ENCODE measurements around the gene FCAMR.

The FCAMR gene, protein sequence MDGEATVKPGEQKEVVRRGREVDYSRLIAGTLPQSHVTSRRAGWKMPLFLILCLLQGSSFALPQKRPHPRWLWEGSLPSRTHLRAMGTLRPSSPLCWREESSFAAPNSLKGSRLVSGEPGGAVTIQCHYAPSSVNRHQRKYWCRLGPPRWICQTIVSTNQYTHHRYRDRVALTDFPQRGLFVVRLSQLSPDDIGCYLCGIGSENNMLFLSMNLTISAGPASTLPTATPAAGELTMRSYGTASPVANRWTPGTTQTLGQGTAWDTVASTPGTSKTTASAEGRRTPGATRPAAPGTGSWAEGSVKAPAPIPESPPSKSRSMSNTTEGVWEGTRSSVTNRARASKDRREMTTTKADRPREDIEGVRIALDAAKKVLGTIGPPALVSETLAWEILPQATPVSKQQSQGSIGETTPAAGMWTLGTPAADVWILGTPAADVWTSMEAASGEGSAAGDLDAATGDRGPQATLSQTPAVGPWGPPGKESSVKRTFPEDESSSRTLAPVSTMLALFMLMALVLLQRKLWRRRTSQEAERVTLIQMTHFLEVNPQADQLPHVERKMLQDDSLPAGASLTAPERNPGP

DNA sequence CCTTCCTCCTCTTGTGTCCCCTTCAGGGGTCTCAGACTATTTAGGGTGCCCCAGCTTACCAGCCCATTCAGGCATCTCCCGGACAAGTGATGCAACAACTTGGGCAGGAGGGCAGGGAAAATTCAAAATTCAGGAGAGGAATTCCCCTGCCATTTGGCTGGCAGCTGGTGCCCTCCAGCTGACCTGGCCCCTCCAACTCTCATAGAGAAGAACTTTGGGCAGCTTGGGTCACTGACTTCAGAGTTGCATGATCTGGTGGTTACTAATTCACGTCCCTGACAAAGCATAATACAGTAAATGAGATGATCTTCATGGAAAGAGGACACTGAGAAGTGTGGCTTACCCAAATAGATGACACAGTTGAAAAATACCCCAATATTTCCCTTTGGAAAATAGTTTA lies at the start of gene FCAMR:
TSS of gene FCAMR (minus strand) at position 15 of the 400 bp plus-strand sequence. CDS start 335 bp downstream, outside the sequence.
- DNase-seq = no peak

DNA sequence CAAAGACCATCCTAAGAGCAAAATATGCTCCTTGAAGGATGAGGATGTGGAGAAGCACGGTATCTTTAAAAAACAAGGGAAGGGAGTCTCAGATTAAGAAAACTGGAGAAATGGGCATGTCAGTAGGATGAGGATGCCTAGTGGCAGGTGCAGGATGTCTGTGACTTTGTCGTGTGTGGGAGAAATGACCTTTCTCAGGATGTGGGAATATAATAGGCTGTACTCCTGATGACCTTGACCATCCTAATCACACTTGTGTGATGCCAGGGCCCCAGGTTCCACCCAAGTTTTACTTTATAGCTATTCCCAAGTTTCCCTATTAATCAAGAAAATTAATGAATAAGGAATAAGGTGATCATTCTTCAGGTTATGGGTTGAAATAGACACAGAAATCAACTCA lies 49.4 kb upstream of the FCAMR start:
- DNase-seq = no peak

DNA sequence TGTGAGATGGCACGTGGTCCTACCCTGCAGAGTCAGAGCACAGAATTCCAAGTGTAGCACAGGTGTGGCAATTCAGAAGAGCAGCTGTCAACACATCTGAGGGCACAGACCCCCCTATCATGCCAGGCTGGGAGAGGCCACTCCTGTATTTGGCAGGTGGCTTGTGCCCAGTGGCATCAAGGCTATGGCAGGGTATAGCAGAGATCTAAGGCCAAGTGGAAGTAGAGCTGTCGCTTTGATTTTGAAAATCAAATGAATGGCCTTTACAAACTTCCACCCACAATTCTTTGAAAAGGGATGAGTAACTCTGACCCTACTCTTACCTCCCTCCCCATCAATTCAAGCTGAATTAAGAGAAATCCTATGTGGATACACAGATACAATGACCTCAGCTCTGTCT lies 48.9 kb upstream of the FCAMR start:
- DNase-seq = no peak

DNA sequence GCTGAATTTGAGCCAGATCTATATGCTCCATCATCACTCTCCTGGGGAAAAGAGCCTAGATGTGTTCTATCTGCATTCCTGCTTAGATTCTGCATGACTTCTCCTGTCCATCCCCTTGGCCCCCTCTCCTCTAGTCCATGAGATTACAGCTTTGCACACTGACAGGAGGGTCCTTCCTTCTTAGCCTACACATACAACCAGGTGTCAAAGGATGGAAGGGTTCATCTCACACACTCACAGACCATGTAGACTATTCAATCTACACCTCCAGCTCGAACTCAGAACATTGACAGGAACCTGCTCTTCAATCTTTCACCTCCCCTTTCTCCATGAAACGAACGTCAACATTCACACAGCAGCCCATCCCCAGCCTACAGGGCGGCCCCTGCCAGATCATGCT lies 48.4 kb upstream of the FCAMR start:
- no peak for DNase-seq

DNA sequence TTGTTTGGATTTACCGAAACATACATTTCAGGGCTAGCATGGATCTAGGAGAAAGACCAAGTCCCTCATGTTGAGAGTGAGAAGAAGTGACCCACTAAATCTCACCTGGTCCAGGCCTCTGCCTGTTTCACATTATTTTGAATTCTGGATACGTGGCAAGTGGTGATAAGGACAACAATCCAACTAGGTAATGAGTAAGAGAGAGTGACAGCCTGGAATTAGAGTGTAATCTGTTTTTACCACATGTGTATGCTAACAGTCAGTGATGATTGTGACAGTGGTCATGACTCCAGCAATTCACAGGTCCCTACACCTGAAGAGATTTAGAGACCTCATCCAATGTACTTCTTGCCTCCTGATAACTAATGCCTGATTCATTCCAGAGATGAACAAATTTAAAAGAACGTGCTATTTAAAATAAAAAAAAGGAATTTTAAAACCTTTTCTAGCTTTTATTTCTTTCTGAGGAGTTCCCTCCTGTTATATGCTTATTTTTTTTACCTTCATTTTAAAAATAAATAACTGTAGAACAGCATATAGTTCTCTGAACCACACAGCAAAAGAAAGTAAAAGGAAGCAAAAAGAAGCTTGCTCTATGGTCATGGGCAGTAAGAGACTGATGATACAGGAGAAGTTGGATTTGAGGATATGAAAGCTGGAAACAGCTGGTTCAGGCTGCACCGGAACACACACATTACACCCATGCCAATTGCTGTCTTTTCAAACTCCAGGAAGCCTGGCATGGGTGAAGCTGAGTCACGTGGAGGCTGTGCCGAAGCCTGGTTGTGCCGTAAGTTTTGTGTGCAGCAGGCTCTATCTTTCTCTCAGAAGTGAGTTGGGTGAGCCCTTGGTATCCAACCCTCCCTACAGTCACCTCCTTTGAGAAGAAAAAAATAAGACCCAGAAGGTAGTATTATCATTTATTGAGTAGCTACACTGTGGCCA lies 47.6 kb upstream of the FCAMR start:
- DNase-seq = peak in 5 of 51 donors; percentile 6 to 32 (median 22)

DNA sequence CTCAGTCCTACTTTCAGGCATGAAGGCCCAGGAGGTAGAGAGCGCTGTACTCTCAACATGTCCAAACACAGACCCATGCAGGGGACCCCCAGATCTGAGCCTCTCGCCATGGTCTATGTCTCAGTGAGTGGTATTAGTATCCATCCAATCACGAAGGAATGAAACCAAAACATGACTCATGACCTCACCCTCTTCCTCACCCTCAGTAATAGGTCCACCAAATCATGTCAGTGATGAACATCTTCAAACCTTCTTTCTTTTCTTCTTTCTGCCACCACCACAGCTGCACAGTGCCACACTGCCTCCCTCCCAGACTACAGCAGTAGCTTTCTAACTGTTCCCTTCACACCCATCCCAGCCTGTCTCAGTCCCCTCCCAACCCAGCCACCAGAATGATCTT lies 45.5 kb upstream of the FCAMR start:
- no peak for DNase-seq

DNA sequence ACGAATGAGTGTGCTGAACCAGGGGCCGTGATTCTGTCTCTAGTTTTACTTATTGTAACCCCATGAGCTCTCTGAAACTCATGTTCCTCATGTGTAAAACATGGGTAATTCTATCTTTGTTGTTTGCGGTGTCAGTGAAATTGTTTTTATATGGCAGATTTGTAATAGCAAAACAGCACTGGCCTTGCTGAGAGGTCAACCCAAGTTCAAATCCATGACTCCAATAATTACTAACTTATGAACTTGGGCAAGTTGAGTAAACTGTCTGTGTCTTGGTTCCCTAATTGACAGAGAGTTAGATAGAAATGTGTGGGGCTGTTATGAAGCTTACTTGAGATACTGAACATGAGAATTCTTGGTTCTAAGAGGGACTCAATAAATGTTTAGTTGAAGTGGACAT lies 44.5 kb upstream of the FCAMR start:
- no peak for DNase-seq

DNA sequence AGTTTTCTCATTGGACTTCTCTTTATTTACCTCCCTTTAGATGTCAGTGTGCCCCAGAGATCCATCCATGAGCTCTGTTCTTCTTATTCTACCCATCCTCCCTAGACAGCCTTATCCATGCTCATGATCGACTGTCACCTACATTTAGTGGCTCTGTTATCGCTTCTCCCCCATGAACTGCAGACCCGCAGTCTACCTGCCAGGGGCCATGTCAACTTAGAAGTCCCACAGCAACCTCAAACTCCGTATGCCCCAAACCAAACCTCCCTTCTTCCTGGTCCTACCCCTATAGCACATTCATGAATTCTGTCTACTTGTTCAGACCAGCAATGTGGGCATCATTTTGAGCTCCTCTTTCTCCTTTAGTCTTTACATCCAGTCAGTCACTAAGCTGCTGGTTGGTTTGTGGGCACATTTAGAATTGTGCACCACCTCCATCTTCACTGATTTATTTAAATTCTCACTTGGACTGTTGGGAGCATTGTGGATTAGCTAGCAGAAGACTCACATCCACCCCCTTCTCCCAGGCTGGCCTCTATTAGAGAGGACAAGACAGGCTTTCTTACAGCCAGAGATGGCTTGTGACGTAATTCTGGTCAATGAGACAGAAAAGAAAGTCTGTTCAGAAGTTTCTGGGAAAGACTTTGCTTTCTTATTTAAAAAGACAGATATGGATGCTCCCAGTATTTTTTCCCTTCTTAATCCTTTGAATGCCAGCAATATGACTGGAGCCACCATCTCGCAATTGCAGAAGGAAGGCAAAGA lies 43.2 kb upstream of the FCAMR start:
- no peak for DNase-seq

DNA sequence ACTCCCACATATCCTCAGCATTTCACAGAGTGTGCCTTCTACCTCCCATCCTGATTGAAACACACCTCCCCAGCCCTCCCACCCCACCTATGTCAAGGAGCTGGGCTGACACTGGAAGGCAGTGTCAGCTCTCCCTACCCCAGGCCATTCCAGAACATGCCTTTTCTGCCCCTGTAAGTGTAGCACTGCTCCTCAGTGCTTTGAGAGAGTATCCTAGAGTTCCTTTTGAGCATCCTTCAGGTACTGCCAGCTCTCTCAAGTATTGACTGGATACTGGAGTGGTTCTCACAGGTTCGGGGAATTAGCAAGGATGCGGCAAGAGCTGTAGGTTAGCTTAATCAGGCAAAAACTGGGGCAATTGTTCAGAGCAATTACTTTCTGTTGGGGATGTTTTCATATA lies 40.5 kb upstream of the FCAMR start:
- no peak for DNase-seq

DNA sequence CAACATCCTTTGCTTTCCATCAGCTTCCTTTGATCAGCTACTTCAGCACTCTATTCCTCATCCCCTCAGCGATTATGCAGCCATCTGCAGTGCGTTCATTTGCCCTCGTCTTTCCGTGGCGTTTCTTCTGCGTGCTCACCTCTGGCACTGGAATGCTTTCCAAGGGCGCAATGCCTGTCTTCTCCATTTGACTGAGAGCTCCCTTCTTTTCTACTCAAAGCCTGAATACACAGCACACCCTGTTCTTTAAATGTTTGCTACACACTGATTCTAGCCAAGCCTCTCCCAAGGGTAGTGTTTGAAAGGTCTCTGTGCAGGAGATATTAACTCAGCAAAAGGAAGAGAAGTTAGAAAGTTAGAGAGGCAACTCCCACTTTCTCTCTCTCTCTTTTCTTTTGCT lies 39.7 kb upstream of the FCAMR start:
- DNase-seq = no peak

DNA sequence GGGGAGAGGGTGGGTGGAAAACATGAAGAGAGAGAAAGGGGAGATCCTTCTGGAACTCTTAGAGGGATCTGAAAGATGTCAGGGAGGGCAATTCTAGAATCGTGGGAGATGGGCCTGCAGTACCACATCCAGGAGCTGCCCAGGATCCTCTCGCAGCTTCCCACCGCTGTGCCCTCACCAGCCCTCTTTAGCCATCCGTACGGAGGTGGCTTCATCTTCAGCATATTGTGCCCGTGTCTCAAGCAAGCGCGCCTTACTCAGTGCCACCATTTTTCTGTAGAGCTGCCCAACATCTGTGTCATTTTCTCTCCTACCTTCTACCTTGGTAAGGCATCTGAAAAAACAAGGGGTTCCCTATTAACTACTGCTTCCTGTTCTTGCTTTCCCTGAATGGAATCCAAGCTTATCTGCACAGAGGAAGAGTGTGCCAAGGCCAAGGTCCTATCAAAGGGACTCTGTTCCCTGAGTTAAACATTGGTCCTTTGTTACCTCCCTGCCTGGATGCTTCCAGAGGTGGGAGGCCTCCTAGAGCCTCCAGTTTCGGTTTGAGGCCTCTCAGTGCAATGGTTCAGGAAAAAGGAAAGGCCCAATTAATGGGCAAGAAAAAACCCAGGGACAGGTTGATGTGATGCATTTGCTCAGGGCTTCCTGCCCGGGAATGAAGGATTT lies 39.1 kb upstream of the FCAMR start:
- DNase-seq = no peak

DNA sequence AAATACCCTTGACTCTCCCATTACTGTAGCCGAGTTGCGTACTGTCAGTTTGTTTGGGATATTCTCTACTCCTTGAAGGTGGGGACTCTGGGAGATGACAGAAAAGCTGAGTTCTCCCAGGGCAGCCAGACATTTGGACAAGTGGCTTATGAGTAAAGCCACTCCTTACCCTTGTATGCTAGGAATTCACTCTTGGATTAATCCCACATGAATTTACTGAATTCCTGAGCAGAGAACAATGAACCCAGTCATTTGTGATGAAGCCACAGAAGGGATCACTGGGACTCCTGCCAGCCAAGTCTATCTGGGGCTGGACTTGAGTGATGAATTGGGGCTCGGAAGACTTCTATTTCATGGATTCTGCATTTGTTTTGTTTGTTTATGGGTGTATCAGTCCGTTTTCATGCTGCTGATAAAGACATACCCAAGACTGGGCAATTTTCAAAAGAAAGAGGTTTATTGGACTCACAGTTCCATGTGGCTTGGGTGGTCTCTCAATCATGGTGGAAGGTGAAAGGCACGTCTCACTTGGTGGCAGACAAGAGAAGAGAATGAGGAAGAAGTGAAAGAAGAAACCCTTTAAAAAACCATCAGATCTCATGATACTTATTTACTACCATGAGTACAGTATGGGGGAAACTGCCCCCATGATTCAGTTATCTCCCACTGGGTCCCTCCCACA lies 37.2 kb upstream of the FCAMR start:
- no peak for DNase-seq

DNA sequence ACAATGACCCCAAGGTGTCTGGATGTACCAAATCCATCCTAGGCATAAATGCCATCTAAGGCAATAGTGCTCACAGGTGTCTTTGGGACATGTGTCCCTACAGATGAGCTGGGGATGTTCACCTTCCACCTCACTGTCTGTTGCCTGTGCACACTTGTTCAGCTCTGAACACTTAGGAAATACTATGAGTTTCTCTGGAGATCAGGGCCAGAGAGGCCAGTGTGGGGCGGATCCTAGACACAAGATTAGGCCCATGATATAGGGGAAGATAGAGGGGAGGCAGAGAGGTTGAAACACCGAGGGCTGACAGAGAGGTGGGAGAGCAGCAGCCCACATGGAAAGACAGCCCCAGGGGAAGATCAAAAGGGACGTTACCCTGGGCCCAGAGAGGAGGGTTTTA lies 36.7 kb upstream of the FCAMR start:
- DNase-seq = no peak

DNA sequence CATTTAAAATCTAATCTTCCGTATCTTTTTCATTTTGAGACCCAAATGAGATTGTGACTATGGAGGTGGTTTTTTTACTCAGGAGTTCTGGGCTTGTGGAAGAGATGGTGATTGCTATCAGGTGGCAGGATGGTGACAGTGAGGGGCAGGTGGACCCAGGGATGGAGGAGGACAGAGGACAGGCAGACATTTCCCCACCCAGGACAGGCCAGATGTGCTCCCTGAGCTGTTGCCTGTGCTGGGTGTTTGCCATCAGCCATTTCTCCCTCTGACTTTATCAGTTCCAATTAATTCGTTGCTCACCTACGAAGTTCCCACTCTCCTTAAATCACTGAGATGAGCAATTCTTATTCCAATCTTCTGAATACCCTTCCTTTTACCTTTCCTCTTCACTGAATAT lies 35.8 kb upstream of the FCAMR start:
- no peak for DNase-seq

DNA sequence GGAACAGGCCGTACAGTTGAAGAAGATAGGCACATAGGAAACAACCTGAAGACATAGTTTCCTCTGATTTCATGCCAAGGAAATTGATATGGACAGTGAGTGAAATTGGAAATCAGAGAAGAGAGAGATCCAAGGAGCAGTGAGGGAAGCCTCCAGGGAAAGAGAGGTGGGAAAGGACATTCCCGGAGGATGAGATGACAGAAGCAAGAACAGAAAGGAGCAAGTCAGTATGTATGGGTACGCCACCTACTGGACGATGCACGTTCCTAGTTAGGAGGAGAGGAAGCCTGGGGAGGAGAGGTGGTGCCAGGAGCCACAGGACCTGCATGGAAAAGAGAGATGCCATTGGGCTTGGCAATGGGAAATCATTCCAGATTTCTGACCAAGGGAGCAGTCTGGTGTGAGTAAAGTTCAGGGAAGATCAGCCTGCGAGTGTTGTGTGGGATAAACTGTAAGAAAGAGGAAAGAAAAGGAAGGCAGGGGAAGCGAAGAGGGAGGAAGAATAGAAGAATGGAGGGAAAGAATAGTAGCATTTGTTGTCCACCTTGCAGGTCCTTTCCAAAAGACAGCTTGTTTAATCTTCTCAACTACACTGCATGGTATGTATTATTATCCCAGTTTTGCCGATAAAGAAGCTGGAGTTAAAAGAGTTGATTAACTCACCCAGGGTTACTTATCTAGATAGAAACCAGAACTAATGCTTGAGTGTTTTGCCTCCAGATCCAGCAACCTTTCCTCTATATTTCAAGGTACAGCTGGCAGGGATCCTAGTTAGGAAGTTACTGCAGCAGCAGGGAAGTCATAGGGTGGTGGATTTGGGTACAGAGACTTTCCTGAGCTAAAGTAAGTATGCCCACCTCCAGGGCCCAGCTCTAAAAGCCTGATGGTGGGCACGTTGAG lies 34.9 kb upstream of the FCAMR start:
- peak in 12 of 51 donors; percentile 6 to 31 (median 12) for DNase-seq

DNA sequence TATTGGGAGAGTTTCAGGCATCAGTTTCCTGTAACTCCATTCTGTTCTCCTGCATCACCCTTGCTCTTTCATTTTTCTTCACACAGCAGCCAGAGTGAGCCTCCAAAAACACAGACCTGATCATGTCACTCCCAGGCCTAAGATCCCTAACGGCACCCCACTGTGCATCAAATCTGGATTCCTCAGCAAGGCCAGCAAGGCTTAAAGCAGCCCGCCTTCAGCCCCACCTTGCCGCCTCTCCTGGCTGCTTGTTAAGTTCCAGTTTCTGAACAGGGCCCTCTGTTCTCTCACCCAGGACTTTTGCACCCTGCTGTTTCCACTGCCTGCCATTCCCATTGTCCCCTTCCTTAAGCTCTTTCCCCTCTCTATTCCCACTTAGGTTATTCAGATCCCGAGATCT lies 33.0 kb upstream of the FCAMR start:
- no peak for DNase-seq

DNA sequence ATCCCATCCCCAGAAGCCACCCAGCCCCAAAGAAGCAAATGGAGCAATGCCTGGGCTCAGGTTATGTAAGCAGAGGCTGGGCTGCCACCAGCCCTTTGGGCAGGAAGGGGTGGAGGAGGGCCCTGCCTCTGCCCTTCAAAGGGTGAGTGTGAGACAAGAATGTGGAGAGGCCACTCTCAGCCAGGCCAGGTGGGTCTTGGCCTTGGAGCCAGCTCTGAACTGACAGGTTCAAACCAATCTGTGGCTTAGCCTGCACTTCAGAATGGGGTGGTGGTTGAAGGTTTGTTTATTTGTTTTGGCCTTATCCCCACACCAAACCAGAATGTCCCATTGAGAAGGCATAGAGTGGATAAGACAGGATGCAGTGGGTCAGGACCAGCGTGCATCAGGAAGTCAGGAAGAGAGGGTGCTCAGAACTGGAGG lies 32.5 kb upstream of the FCAMR start:
- no peak for DNase-seq

DNA sequence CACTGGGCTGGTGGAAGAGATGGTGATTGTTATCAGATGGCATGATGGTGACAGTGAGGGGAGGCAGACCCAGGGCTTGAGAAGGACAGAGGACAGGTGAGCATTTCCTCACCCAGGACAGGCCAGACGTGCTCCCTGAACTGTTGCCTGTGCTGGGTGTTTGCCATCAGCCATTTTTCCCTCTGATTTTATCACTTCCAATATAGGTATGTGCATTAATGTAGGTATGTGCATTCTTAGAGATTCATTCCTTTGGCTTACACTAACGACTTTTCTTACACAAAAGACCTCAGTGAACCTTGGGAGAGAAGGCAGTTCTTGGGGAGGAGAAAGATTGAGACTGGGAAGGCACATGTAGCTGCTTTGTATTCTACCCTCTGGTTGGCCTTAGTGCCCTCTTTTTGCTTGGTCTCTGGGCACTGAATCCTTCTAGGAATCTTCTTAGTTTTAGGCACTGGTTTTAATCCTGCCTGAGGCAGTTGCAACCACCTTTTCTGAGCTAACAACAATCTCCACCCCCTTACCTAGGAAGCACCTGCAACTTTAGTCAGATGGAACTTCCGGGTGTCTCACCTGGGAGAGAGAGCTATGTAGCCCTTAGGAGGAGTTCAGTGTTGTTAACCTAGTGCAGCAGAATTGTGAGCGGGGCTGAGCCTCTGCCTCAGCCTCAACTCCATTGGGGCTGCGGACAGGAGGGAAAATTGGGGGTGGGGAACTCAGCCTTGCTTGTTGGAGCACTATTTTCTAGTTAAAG lies 31.4 kb upstream of the FCAMR start:
- DNase-seq = no peak

All from hypothalamus (tissue), 51 donors.